GM23338 (cell line): ENCODE data around the gene FAM120AOS. TPM values are rescaled to one million over a fixed set of nuclear protein-coding genes. Genes with fewer than 3 reads are reported as not detected.
A peak's percentile ranks its signal among the peaks of the same experiment; 100 is the strongest.

Source experiments
- ATAC-seq: fragments of 200-7000 bp; cut with Tn5 transposase; 3 replicates; pipeline ENCODE4 v1.9.1; 2020
- DNase-seq: peaks from one replicate; pipeline ENCODE4 v3.0.0-alpha.2; 2015; ENCODE audit warnings: low spot score
- H2AFZ ChIP-seq: fragments of 200-600 bp; sonication (generic); 2 replicates; pipeline ENCODE4 v1.8.0; 2016; ENCODE audit warnings: antibody characterized with exemption, mild to moderate bottlenecking, moderate library complexity
- H3F3A ChIP-seq: fragments of 200-600 bp; sonication (generic); replicated peaks from 2 replicates; pipeline ENCODE4 v1.8.0; 2017; ENCODE audit warnings: antibody characterized with exemption, mixed run types, low read depth
- H3K27ac ChIP-seq: fragments of 200-600 bp; sonication (generic); 2 replicates; pipeline ENCODE4 v1.6.1; 2016; ENCODE audit warnings: low read depth
- H3K27me3 ChIP-seq: fragments of 200-600 bp; sonication (generic); 2 replicates; pipeline ENCODE4 v1.8.0; 2016; ENCODE audit warnings: mild to moderate bottlenecking, mixed run types, moderate library complexity; ENCODE audit not compliant: insufficient read depth
- H3K36me3 ChIP-seq: fragments of 200-600 bp; sonication (generic); 2 replicates; pipeline ENCODE4 v1.8.0; 2016; ENCODE audit warnings: mild to moderate bottlenecking; ENCODE audit not compliant: insufficient read depth
- H3K4me1 ChIP-seq: fragments of 200-600 bp; sonication (generic); 2 replicates; pipeline ENCODE4 v1.8.0; 2016; ENCODE audit warnings: mild to moderate bottlenecking, moderate library complexity; ENCODE audit not compliant: insufficient read depth
- H3K4me2 ChIP-seq: fragments of 200-600 bp; sonication (generic); 2 replicates; pipeline ENCODE4 v1.7.1; 2017; ENCODE audit warnings: mixed run types
- H3K4me3 ChIP-seq: fragments of 200-600 bp; sonication (generic); 2 replicates; pipeline ENCODE4 v1.6.1; 2016; ENCODE audit warnings: mixed run types
- H3K79me2 ChIP-seq: fragments of 200-600 bp; sonication (generic); replicated peaks from 2 replicates; pipeline ENCODE4 v1.8.0; 2017; ENCODE audit warnings: mild to moderate bottlenecking; ENCODE audit not compliant: insufficient read depth
- H3K9me2 ChIP-seq: fragments of 200-600 bp; sonication (generic); 2 replicates; pipeline ENCODE4 v1.8.0; 2017; ENCODE audit not compliant: insufficient read depth
- H4K20me1 ChIP-seq: fragments of 200-600 bp; sonication (generic); replicated peaks from 2 replicates; pipeline ENCODE4 v1.8.0; 2017; ENCODE audit warnings: mild to moderate bottlenecking; ENCODE audit not compliant: insufficient read depth
- H3K27ac Mint-ChIP-seq: 2 replicates; pipeline ENCODE4 v1.8.0; 2020; ENCODE audit warnings: inconsistent platforms, mild to moderate bottlenecking, moderate library complexity, mixed read lengths
- H3K27me3 Mint-ChIP-seq: 3 replicates; pipeline ENCODE4 v1.8.0; 2022; ENCODE audit warnings: low read depth, mild to moderate bottlenecking, moderate library complexity, mixed read lengths, inconsistent platforms; ENCODE audit not compliant: insufficient read depth, poor library complexity
- H3K36me3 Mint-ChIP-seq: 3 replicates; pipeline ENCODE4 v1.8.0; 2021; ENCODE audit warnings: low read depth, mild to moderate bottlenecking, inconsistent platforms, moderate library complexity, mixed read lengths
- H3K4me1 Mint-ChIP-seq: 3 replicates; pipeline ENCODE4 v1.8.0; 2020; ENCODE audit warnings: mild to moderate bottlenecking, inconsistent platforms, mixed read lengths
- H3K4me3 Mint-ChIP-seq: 3 replicates; pipeline ENCODE4 v1.8.0; 2021; ENCODE audit warnings: moderate library complexity, mild to moderate bottlenecking, inconsistent platforms, mixed read lengths
- H3K9me3 Mint-ChIP-seq: 3 replicates; pipeline ENCODE4 v1.8.0; 2020; ENCODE audit warnings: moderate library complexity, mild to moderate bottlenecking, inconsistent platforms, mixed read lengths
- CREB1 ChIP-seq: fragments of 250-450 bp; sonication (Bioruptor Pico); IDR thresholded peaks from 2 replicates; pipeline ENCODE4 v1.5.0; 2020; ENCODE audit warnings: low read depth, mild to moderate bottlenecking, moderate library complexity
- EZH2 ChIP-seq: fragments of 200-600 bp; sonication (generic); IDR thresholded peaks from one replicate; pipeline ENCODE4 v1.8.0; 2017; ENCODE audit warnings: antibody characterized with exemption, mild to moderate bottlenecking, low read depth; ENCODE audit not compliant: unreplicated experiment
- EZH2phosphoT487 ChIP-seq: fragments of 200-600 bp; sonication (generic); IDR thresholded peaks from one replicate; pipeline ENCODE4 v1.8.1; 2018; ENCODE audit warnings: antibody characterized with exemption; ENCODE audit not compliant: unreplicated experiment
- JUNB ChIP-seq: IDR thresholded peaks from one replicate; pipeline ENCODE4 v1.6.1; 2016; ENCODE audit warnings: antibody characterized with exemption; ENCODE audit not compliant: unreplicated experiment
- NANOG ChIP-seq: IDR thresholded peaks from 2 replicates; pipeline ENCODE4 v1.6.1; 2016; ENCODE audit warnings: antibody characterized with exemption, borderline replicate concordance
- POLR2AphosphoS5 ChIP-seq: IDR thresholded peaks from 2 replicates; pipeline ENCODE4 v1.6.1; 2016; ENCODE audit warnings: antibody characterized with exemption, low read depth
- STAT1 ChIP-seq: IDR thresholded peaks from one replicate; pipeline ENCODE4 v1.6.1; 2016; ENCODE audit warnings: antibody characterized with exemption; ENCODE audit not compliant: unreplicated experiment
- ZNF114 ChIP-seq: fragments of 250-450 bp; sonication (Bioruptor Pico); IDR thresholded peaks from 2 replicates; pipeline ENCODE4 v1.5.0; 2020; ENCODE audit warnings: mild to moderate bottlenecking, moderate library complexity
- ZNF331 ChIP-seq: fragments of 250-450 bp; sonication (Bioruptor Pico); IDR thresholded peaks from 2 replicates; pipeline ENCODE4 v1.5.0; 2020; ENCODE audit warnings: low read depth, mild to moderate bottlenecking, moderate library complexity
- polyA plus RNA-seq: library from polyadenylated mRNA; unstranded; fragments of >200 nt; fragmentation: Nextera tagmentation; extraction: Ambion mirVana; gene quantifications from 2 replicates; pipeline ENCODE4 v1.2.1, GENCODE V29; 2016
- total RNA-seq: library from RNA; depleted of rRNA; stranded (reverse); fragments of >200 nt; shearing (Covaris generic); gene quantifications from 2 replicates; pipeline ENCODE4 v1.2.3, GENCODE V29; 2014
- TF ChIP-seq, protein P1 (sequence below): fragments of 250-450 bp; sonication (Bioruptor Pico); IDR thresholded peaks from 2 replicates; pipeline ENCODE4 v1.5.0; 2020; ENCODE audit warnings: mild to moderate bottlenecking, moderate library complexity

FAM120AOS gene
- total and polyA plus RNA-seq, 2 experiments from 2014 or later = 31.5 to 40.4 TPM

DNA sequence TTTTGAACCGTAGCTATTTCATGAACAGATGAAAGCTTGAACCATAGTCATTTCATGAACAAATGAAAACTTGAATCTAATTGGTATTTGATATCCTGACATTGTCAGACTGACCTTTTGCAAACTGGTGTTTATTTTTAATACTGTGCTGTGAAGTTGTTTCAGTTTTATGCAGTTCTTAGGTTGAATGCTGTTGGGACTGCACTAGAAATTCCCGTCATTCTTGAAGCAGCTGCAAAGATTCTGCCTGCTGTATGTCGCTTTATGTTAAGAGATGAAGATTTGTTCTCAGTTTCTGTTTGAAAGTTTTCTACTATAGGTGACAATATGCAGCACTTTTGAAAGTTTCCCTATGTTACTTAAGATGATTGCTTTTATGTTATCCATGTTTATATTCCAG lies 22.5 kb upstream of the FAM120AOS start:
- no peak overlapping the region for H3K27ac ChIP-seq
- peaks cover 8% of the 10 kb centered on the region; the same call in 1 of the 2 replicates for H3K36me3 ChIP-seq
- Mint-ChIP-seq H3K4me3 (no peak overlapping the region), H3K27me3 (peaks cover 3% of the 10 kb centered on the region), H3K4me1 (peaks cover 20% of the 10 kb centered on the region), H3K36me3 (peaks cover 32% of the 10 kb centered on the region; the same call in 2 of the 3 replicates), H3K9me3 (no peaks in the 10 kb centered on the region), H3K27ac (no peak overlapping the region)
- no peaks in the 10 kb centered on the region for H3K27me3 ChIP-seq
- DNase-seq (no peak), ATAC-seq (no peak)
- no peak overlapping the region for H3K4me2 ChIP-seq
- H3K4me1 ChIP-seq = peaks cover 12% of the 10 kb centered on the region
- peaks cover 92% of the 10 kb centered on the region for H3K79me2 ChIP-seq
- TF ChIP-seq, protein P1, sequence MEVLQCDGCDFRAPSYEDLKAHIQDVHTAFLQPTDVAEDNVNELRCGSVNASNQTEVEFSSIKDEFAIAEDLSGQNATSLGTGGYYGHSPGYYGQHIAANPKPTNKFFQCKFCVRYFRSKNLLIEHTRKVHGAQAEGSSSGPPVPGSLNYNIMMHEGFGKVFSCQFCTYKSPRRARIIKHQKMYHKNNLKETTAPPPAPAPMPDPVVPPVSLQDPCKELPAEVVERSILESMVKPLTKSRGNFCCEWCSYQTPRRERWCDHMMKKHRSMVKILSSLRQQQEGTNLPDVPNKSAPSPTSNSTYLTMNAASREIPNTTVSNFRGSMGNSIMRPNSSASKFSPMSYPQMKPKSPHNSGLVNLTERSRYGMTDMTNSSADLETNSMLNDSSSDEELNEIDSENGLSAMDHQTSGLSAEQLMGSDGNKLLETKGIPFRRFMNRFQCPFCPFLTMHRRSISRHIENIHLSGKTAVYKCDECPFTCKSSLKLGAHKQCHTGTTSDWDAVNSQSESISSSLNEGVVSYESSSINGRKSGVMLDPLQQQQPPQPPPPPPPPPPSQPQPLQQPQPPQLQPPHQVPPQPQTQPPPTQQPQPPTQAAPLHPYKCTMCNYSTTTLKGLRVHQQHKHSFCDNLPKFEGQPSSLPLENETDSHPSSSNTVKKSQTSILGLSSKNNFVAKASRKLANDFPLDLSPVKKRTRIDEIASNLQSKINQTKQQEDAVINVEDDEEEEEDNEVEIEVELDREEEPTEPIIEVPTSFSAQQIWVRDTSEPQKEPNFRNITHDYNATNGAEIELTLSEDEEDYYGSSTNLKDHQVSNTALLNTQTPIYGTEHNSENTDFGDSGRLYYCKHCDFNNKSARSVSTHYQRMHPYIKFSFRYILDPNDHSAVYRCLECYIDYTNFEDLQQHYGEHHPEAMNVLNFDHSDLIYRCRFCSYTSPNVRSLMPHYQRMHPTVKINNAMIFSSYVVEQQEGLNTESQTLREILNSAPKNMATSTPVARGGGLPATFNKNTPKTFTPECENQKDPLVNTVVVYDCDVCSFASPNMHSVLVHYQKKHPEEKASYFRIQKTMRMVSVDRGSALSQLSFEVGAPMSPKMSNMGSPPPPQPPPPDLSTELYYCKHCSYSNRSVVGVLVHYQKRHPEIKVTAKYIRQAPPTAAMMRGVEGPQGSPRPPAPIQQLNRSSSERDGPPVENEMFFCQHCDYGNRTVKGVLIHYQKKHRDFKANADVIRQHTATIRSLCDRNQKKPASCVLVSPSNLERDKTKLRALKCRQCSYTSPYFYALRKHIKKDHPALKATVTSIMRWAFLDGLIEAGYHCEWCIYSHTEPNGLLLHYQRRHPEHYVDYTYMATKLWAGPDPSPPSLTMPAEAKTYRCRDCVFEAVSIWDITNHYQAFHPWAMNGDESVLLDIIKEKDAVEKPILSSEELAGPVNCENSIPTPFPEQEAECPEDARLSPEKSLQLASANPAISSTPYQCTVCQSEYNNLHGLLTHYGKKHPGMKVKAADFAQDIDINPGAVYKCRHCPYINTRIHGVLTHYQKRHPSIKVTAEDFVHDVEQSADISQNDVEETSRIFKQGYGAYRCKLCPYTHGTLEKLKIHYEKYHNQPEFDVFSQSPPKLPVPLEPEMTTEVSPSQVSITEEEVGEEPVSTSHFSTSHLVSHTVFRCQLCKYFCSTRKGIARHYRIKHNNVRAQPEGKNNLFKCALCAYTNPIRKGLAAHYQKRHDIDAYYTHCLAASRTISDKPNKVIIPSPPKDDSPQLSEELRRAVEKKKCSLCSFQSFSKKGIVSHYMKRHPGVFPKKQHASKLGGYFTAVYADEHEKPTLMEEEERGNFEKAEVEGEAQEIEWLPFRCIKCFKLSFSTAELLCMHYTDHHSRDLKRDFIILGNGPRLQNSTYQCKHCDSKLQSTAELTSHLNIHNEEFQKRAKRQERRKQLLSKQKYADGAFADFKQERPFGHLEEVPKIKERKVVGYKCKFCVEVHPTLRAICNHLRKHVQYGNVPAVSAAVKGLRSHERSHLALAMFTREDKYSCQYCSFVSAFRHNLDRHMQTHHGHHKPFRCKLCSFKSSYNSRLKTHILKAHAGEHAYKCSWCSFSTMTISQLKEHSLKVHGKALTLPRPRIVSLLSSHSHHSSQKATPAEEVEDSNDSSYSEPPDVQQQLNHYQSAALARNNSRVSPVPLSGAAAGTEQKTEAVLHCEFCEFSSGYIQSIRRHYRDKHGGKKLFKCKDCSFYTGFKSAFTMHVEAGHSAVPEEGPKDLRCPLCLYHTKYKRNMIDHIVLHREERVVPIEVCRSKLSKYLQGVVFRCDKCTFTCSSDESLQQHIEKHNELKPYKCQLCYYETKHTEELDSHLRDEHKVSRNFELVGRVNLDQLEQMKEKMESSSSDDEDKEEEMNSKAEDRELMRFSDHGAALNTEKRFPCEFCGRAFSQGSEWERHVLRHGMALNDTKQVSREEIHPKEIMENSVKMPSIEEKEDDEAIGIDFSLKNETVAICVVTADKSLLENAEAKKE (CRISPR knock-in tag) = no peak
- TF ChIP-seq CREB1 (CRISPR knock-in tag) (no peak), STAT1 (no peak), JUNB (no peak), POLR2AphosphoS5 (no peak), ZNF331 (CRISPR knock-in tag) (no peak)
- no peak overlapping the region for H3K4me3 ChIP-seq
- no peaks in the 10 kb centered on the region for H3F3A ChIP-seq
- H2AFZ ChIP-seq = no peak overlapping the region
- 0 out of 2 replicates have a peak, but pooled peaks cover 4% of the 10 kb centered on the region for H3K9me2 ChIP-seq
- peaks cover 14% of the 10 kb centered on the region for H4K20me1 ChIP-seq

DNA sequence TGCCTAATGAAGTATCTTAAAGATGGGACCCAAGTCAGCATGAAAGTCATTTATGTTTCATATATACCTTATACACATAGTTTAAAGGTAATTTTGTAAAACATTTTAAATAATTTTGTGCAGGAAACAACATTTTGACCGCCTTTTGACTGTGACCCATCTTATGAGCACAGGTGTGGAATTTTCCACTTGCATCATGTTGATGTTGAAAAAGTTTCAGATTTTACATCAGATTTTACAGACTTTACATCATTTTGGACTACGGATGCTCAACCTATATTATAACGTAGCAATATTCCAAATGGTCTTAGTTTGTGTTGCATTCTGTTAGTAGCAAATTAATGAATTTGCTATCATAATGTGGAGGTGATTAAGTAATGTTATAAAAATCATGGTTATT lies 21.7 kb upstream of the FAM120AOS start:
- Histone ChIP-seq H3K4me1 (peaks cover 6% of the 10 kb centered on the region), H3K79me2 (peaks cover 97% of the 10 kb centered on the region), H3K27me3 (no peaks in the 10 kb centered on the region), H3K4me3 (no peak overlapping the region), H2AFZ (no peak overlapping the region), H3K4me2 (no peak overlapping the region), H3K27ac (0 out of 2 replicates have a peak overlapping the region, but pooled peaks have one; percentile 29), H3K9me2 (0 out of 2 replicates have a peak, but pooled peaks cover 4% of the 10 kb centered on the region), H3F3A (no peaks in the 10 kb centered on the region), H4K20me1 (peaks cover 22% of the 10 kb centered on the region), H3K36me3 (peaks cover 8% of the 10 kb centered on the region; the same call in 1 of the 2 replicates)
- DNase-seq (no peak), ATAC-seq (no peak)
- Mint-ChIP-seq H3K36me3 (peaks cover 32% of the 10 kb centered on the region; the same call in 2 of the 3 replicates), H3K4me1 (peaks cover 16% of the 10 kb centered on the region), H3K27me3 (peaks cover 2% of the 10 kb centered on the region), H3K4me3 (no peak overlapping the region), H3K9me3 (no peaks in the 10 kb centered on the region), H3K27ac (no peak overlapping the region)
- TF ChIP-seq EZH2phosphoT487 = no peak
- no peak for TF ChIP-seq ZNF114 (CRISPR knock-in tag)
- TF ChIP-seq STAT1 = no peak
- no peak for TF ChIP-seq EZH2
- TF ChIP-seq POLR2AphosphoS5 = no peak
- no peak for TF ChIP-seq NANOG
